OCI-LY1 (cell line): Measurements from ENCODE around the gene BICDL1.

Experiments
- CTCF ChIP-seq: fragments of 200-600 bp; sonication (generic), shearing (Covaris generic); IDR thresholded peaks from 2 replicates; pipeline ENCODE4 v1.5.1; 2017; ENCODE audit warnings: mild to moderate bottlenecking, antibody characterized with exemption, low read length, moderate library complexity, mixed read lengths
- EZH2 ChIP-seq: fragments of 200-600 bp; sonication (generic), shearing (Covaris generic); IDR thresholded peaks from 2 replicates; pipeline ENCODE4 v1.8.0; 2017; ENCODE audit warnings: borderline replicate concordance, mixed run types, mild to moderate bottlenecking, antibody characterized with exemption, low read length, moderate library complexity, mixed read lengths

DNA sequence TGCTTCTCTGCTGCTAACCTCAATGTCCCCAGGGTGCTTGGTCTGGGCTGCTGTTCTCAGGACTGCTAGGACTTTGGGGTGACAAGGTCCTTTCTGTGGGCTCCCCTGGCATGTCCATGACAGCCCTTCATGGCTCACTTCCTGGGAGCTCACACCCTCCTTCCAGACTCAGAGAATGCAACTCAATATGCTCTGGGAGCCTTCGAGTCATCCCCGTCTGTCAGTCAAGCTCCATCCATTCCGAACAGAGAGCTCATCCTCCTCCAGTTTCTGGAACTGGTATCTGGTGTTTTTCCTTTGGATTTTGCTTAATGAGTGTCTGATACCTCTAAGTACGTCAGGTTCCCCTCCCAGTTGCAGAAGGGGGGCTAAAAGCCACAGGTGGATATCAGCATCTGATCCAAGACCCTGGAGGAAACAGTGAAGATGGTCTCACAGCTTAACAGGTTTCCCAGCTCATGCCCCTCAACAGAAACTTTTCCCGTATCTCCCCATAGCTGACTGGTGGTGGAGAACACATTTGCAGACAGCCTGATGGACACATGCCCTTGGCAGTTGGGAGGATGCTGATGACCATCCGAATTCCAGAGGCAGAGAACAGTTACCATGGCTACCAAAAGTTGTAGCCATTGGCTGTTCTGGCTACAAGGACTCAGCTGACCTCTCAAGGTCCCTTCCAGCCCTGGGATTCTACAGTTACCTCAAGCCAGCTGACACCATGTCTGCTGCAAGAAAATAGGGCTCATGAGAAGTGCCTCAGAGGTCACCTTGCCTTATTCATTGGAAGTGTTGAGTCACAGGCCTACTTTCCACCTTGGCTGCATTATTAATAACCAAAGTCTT is 137.0 kb downstream of the BICDL1 start:
- TF ChIP-seq CTCF: no peak
- TF ChIP-seq EZH2: no peak
